HG03354 (cell line): ENCODE measurements around the gene FHIP1B.

ENCODE experiments used
- ATAC-seq: cut with Tn5 transposase; IDR thresholded peaks from one replicate; pipeline ENCODE4 v1.9.1; 2021; ENCODE audit warnings: mild to moderate bottlenecking; ENCODE audit not compliant: unreplicated experiment, poor library complexity, severe bottlenecking

FHIP1B gene

GRCh38 chr11:6205366-6205765 lies 29.1 kb downstream of the FHIP1B start, which contains the start of gene C11orf42:
C11orf42 (plus strand) TSS chr11:6205557; CDS start chr11:6205616, 59 bp downstream.
- ATAC-seq: no peak

DNA sequence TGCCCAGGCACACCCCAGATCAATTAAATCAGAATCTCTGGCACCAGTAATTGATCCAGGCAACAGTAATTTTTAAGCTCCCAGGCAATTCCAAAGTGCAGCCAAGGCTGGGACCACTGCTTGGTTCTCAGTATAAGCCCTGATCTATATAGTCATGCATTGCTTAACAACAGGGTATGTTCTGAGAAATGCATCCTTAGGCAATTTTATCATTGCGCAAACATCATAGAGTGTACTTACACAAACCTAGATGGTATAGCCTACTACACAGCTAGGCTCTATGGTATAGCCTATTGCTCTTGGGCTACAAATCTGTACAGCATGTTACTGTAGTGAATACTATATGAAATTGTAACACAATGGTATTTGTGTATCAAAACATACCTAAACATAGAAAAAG lies 29.7 kb downstream of the FHIP1B start:
- no peak for ATAC-seq

DNA sequence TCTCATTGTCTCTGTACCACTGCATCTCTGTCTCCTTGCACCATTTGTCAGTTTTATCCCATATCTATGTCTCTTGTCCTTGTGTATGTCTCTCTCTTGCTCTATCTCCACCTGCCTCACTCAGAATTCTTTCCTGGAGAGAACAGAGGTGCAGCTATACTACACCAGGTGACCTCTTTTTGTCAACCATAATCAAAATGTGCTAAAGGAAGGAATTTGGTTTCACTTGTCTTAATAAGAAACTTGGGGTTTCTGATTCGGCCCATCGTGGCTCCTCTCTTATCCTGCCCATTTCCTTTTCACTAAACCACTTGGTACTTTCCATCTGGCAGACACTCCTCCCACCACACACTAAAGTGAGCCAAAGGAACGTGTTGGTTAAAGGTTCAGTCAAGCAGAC lies 31.1 kb downstream of the FHIP1B start:
- ATAC-seq: peak; percentile 80

- no peak for ATAC-seq
Observed at GRCh38 chr11:6202041-6202440, 32.4 kb downstream of the FHIP1B start.

GRCh38 chr11:6201481-6201880 lies 33.0 kb downstream of the FHIP1B start:
- no peak for ATAC-seq

DNA sequence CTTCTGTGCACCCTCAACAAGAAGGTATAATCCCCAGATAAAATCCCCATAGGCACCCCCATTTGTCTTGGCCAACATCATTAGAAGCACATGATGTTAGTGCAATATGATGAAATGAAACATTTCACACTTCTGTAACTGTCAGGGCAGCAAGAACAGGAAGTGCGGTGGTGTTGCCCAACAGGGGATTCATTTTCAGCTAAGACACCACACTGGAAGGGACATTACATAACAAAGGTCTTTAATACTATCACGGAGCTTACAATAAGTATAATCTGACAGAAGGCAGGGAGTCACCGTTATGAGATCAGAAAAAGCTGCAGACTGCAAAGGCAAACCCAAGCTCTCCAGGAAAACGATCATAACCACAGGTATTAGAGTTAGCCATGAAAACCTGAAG lies 33.5 kb downstream of the FHIP1B start:
- ATAC-seq: no peak

GRCh38 chr11:6199174-6199810 lies 35.1 kb downstream of the FHIP1B start, which contains the start of gene OR52W1:
OR52W1 (plus strand) TSS chr11:6199224; CDS start chr11:6199224, 0 bp downstream.
- no peak for ATAC-seq

DNA sequence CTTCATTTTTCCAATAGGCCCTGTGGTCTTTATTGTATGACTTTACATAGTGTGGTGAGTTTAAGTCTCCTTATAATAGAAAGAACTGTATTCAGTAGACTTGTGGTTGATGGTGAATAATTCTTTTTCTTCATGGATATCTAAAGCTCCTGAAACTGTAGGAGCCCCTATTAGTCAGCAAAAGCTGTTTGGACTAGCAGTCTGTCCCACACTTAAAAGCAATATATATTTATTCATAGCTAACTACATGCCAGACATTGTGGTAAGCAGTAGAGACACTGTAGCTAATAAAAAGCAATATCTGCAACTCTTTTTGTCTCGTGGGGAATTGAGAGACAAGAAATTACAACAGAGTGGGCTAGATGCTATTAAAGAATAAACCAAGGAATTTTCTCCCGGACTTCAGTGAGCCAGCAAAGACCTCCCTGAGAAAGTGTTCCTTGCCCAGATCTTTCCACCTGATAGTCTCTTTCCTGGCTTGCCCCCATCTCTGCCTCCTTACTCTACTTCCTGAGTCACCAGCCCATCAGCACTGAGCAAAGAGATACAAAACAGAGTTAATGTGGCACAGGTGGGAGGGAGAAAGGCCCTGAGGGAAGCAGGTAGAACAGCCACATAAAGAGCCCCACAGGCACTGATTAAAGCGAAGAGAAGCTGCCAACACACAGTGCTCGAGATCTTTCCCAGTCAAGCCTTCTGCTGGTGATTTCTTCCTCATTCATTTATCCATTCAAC lies 36.8 kb downstream of the FHIP1B start:
- no peak for ATAC-seq

- ATAC-seq: no peak
Observed at GRCh38 chr11:6196396-6196795, 38.0 kb downstream of the FHIP1B start.

- ATAC-seq: no peak
Observed at GRCh38 chr11:6194065-6194581, 40.3 kb downstream of the FHIP1B start.

DNA sequence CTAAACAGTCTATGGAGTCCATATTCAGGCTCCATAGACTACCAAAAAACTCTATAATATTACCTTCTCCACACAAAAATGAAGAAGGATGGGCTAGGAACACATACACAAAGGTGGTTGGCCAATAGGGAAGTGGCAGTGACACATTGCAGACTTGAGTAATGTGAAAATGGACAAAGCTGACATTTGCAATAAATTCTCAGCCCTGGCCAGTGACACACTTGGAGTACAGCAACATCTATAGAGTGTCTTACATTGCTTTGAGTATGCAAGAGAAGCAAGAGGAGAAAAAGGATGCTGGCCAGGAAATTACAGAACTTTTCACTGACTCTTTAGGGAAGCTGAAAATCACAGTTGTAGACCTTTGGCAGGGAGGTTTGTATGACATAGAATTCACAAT lies 42.7 kb downstream of the FHIP1B start:
- no peak for ATAC-seq

DNA sequence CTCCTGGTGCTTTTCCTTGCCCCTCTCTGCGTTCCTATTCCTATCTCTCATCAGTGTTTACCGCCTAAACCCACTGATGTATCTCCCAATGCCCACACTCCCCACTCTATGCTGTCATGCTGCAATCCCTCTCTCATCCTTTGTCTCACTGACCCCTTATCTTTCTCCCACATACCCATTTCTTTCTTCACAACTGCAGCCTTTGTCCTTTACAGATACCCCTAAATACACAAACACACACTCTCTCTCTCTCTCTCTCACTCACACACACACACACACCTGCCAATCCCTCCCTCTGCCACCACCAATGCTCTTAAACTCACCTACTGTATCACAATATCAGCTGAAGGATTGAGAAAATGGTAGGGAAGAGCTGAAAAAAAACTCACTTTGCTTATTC lies 59.0 kb downstream of the FHIP1B start:
- no peak for ATAC-seq

DNA sequence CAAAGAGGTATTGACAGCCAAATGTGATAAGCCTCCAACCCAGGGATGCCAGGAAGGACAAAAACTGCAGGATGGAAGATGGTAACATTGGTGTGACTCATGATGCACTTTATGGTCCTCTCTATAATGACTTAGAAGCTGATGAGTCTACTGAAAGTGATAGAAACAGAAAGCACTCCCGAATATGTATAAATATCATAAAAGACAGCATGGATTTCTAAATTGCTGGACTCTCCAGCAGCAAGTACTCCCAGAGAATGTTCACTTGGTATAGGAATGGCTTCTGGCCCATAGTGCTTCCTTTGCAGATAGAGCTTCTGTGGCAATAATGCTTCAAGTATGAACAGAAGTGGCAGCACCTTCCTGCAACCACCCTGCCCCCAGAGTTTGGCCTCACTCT lies 64.2 kb downstream of the FHIP1B start, which contains the start of gene OR52B2:
Gene OR52B2 (minus strand): TSS at position 101 of the 400 bp plus-strand sequence. CDS start 0 bp downstream, at position 101.
- ATAC-seq: no peak
